K562 (cell line): Measurements from ENCODE around the gene TNFRSF18. TPM values are rescaled to one million over a fixed set of nuclear protein-coding genes. Genes with fewer than 3 reads are reported as not detected.
A peak's percentile ranks its signal among the peaks of the same experiment; 100 is the strongest.

Experiments
- ATAC-seq: fragments of 200-7000 bp; cut with Tn5 transposase; 3 replicates; pipeline ENCODE4 v1.9.1; 2020; ENCODE audit warnings: moderate library complexity
- BruUV-seq: library from RNA; stranded (reverse); fragments of 400-500 nt; replicated peaks from 2 replicates; lab custom pipeline; 2021; lab: Mats Ljungman, UMichigan
- CTCF ChIA-PET: fragments of 300-600 bp; formaldehyde crosslinking; extraction: SDS; loops from one replicate; lab custom pipeline; 2021; ENCODE audit warnings: low intra/inter-chr PET ratio; lab: Yijun Ruan, JAX
- POLR2A ChIA-PET: fragments of 300-600, 350-650 bp; sonication (Branson Sonifier 250); formaldehyde crosslinking; extraction: SDS; loops from one replicate; lab custom pipeline; 2021; ENCODE audit warnings: antibody characterized with exemption, inconsistent platforms; lab: Yijun Ruan, JAX
- DNase-seq, 4 experiments: peaks; one replicate each; pipeline versions ENCODE4 v3.0.0 to v3.0.0-alpha.2; 2011 to 2018; ENCODE audit warnings: low spot score in 3 of 4, mixed read lengths in 3 of 4; ENCODE audit errors: extremely low read depth in 1 of 4
- FAIRE-seq: peaks from 2 replicates; lab custom pipeline; 2011; peaks lifted over from hg19 to GRCh38; lab: Jason Lieb, UNC
- H2AFZ ChIP-seq: 2 replicates; pipeline ENCODE4 v1.6.0; 2011; ENCODE audit warnings: low read depth, low read length, control low read depth, inconsistent platforms
- H3K27ac ChIP-seq: fragments of 200-600 bp; 3 replicates; pipeline ENCODE4 v1.8.0; 2011; ENCODE audit warnings: low read depth, mild to moderate bottlenecking, control low read depth, inconsistent platforms, low read length, moderate library complexity, mixed read lengths; ENCODE audit errors: extremely low read depth
- H3K27me3 ChIP-seq, 2 experiments: fragments of 300-600 bp in 1 of 2; 2 replicates in 1 of 2; 3 replicates in 1 of 2; pipeline versions ENCODE4 v1.6.0 to v1.8.0; 2011; ENCODE audit warnings: inconsistent platforms in 2 of 2, low read length in 2 of 2, mild to moderate bottlenecking in 1 of 2, mixed read lengths in 1 of 2, moderate library complexity in 1 of 2; ENCODE audit not compliant: control insufficient read depth in 2 of 2, insufficient read depth in 2 of 2
- H3K36me3 ChIP-seq: fragments of 300-600 bp; 3 replicates; pipeline ENCODE4 v1.8.0; 2011; ENCODE audit warnings: mild to moderate bottlenecking, low read length, inconsistent platforms; ENCODE audit not compliant: control insufficient read depth, insufficient read depth
- H3K4me1 ChIP-seq, 2 experiments: fragments of 200-600 bp in 1 of 2; replicated peaks in 1 of 2; 2 replicates in 1 of 2; 3 replicates in 1 of 2; pipeline versions ENCODE4 v1.5.1 to v1.8.0; 2011; ENCODE audit warnings: inconsistent platforms in 2 of 2, low read length in 2 of 2, mild to moderate bottlenecking in 1 of 2, mixed read lengths in 1 of 2, moderate library complexity in 1 of 2; ENCODE audit not compliant: control insufficient read depth in 2 of 2, insufficient read depth in 2 of 2
- H3K4me2 ChIP-seq: 2 replicates; pipeline ENCODE4 v1.6.1; 2011; ENCODE audit warnings: low read length, control low read depth, inconsistent platforms, mixed read lengths; ENCODE audit not compliant: insufficient read depth
- H3K4me3 ChIP-seq: fragments of 200-600 bp; sonication (generic), shearing (Covaris generic); 2 replicates; pipeline ENCODE4 v1.5.1; 2016; ENCODE audit warnings: control low read depth, inconsistent platforms
- H3K79me2 ChIP-seq: fragments of 200-600 bp; 3 replicates; pipeline ENCODE4 v1.8.0; 2011; ENCODE audit warnings: low read length, inconsistent platforms; ENCODE audit not compliant: control insufficient read depth, insufficient read depth
- H3K9ac ChIP-seq, 2 experiments: 2 replicates each; pipeline versions ENCODE4 v1.6.0 to v1.6.1; 2011; ENCODE audit warnings: low read depth in 2 of 2, low read length in 2 of 2, control low read depth in 1 of 2, inconsistent platforms in 1 of 2, mild to moderate bottlenecking in 1 of 2, mixed read lengths in 1 of 2; ENCODE audit not compliant: insufficient read depth in 1 of 2
- H3K9me1 ChIP-seq: one replicate; pipeline ENCODE4 v1.6.0; 2011; ENCODE audit warnings: inconsistent platforms, mild to moderate bottlenecking, low read length, moderate library complexity; ENCODE audit not compliant: control insufficient read depth, insufficient read depth
- H3K9me3 ChIP-seq: replicated peaks from 2 replicates; pipeline ENCODE4 v1.5.1; 2011; ENCODE audit warnings: low read depth, low read length, inconsistent platforms; ENCODE audit not compliant: control insufficient read depth, insufficient read depth
- H4K20me1 ChIP-seq: replicated peaks from 2 replicates; pipeline ENCODE4 v1.6.1; 2011; ENCODE audit warnings: low read length, inconsistent platforms, mixed read lengths; ENCODE audit not compliant: control insufficient read depth, insufficient read depth
- ATF3 ChIP-seq, 2 experiments: fragments of 450-650 bp in 1 of 2; sonication (generic) in 1 of 2; formaldehyde crosslinking in 1 of 2; IDR thresholded peaks in 1 of 2; conservative IDR thresholded peaks in 1 of 2; 2 replicates each; pipeline versions ENCODE4 v1.6.1 to v1.8.1; 2016 to 2023; ENCODE audit warnings: mild to moderate bottlenecking in 2 of 2, moderate library complexity in 2 of 2, inconsistent platforms in 1 of 2, missing genetic modification reagents in 1 of 2
- HMGN3 ChIP-seq: IDR thresholded peaks from 2 replicates; pipeline ENCODE4 v1.6.1; 2011; ENCODE audit warnings: borderline replicate concordance, low read depth, mild to moderate bottlenecking, mixed read lengths, low read length; ENCODE audit not compliant: insufficient read length; ENCODE audit errors: extremely low read depth
- HNRNPL ChIP-seq: fragments of 200-400 bp; formaldehyde crosslinking; IDR thresholded peaks from 2 replicates; pipeline ENCODE4 v1.6.1; 2017; ENCODE audit warnings: low read depth, mild to moderate bottlenecking, low read length
- IRF2 ChIP-seq: sonication (generic); formaldehyde crosslinking; IDR thresholded peaks from 2 replicates; pipeline ENCODE4 v1.8.1; 2022; ENCODE audit warnings: mild to moderate bottlenecking, missing genetic modification reagents
- LARP7 ChIP-seq: fragments of 450-650 bp; IDR thresholded peaks from 2 replicates; pipeline ENCODE4 v1.6.1; 2016
- MXD1 ChIP-seq: fragments of 250-450 bp; sonication (Bioruptor Pico); IDR thresholded peaks from 2 replicates; pipeline ENCODE4 v1.8.0; 2021; ENCODE audit warnings: borderline replicate concordance, mild to moderate bottlenecking, moderate library complexity; ENCODE audit not compliant: poor library complexity, severe bottlenecking
- SRSF1 ChIP-seq: fragments of 200-400 bp; formaldehyde crosslinking; IDR thresholded peaks from 2 replicates; pipeline ENCODE4 v1.6.1; 2017; ENCODE audit warnings: mild to moderate bottlenecking, low read depth, low read length, moderate library complexity
- SUPT5H ChIP-seq: fragments of 450-650 bp; IDR thresholded peaks from 2 replicates; pipeline ENCODE4 v1.6.1; 2016
- THRB ChIP-seq: fragments of 450-650 bp; formaldehyde crosslinking; conservative IDR thresholded peaks from 2 replicates; pipeline ENCODE4 v1.4.0; 2022; ENCODE audit warnings: mild to moderate bottlenecking, missing genetic modification characterization
- USF1 ChIP-seq: sonication (generic); formaldehyde crosslinking; IDR thresholded peaks from 2 replicates; pipeline ENCODE4 v1.9.0; 2022; ENCODE audit warnings: mild to moderate bottlenecking, missing genetic modification reagents
- ZBTB12 ChIP-seq: fragments of 250-450 bp; sonication (Bioruptor Pico); IDR thresholded peaks from 2 replicates; pipeline ENCODE4 v1.4.0; 2020
- WGBS: fragments of 100-300 bp; shearing (Covaris generic); methylation state at CpG from one replicate; pipeline ENCODE4 v1.1.6; 2016; ENCODE audit warnings: low coverage, mixed read lengths; ENCODE audit not compliant: insufficient coverage; ENCODE audit errors: missing lambda C conversion rate; 5-methylcytosine and 5-hydroxymethylcytosine counted together
- in situ Hi-C: fragments of 300-500 bp; cut with MboI; formaldehyde crosslinking; loops from 4 replicates; pipeline ENCODE4 v1.15.0; 2018; ENCODE audit warnings: inconsistent platforms, mixed read lengths
- intact Hi-C: fragments of 100-400 bp; cut with micrococcal nuclease; formaldehyde crosslinking; loops from 2 replicates; pipeline ENCODE4 v1.14.2; 2022
- polyA plus RNA-seq, 8 experiments: library from polyadenylated mRNA; depleted of rRNA in 4 of 8; stranded (reverse) in 5 of 8; unstranded in 3 of 8; fragments of >200 nt; fragmentation: Nextera tagmentation in 2 of 8; fragmentation: Illumina TruSeq in 1 of 8; extraction: Ambion mirVana in 2 of 8; extraction: Trizol in 1 of 8; gene quantifications; 2 replicates each; pipeline versions ENCODE4 v1.2.1 to v1.2.3, GENCODE V29; 2011 to 2014; ENCODE audit warnings: inconsistent platforms in 1 of 8, missing spikeins in 1 of 8
- total RNA-seq, 7 experiments: library from RNA; depleted of rRNA in 6 of 7; stranded (reverse); fragments of >200 nt in 6 of 7; fragmentation: Illumina TruSeq in 2 of 7; extraction: Trizol in 2 of 7; gene quantifications; 2 replicates each; pipeline versions ENCODE4 v1.2.1 to v1.2.3, GENCODE V29; 2011 to 2021; ENCODE audit warnings: low replicate concordance in 1 of 7

The TNFRSF18 gene
- total and polyA plus RNA-seq, 9 of the 15 experiments (the other 6 are each of a cell fraction or from before 2014, with no cell fraction given): 0.24 to 0.27 TPM; not detected in 7

- in situ Hi-C loops (no loop called here), intact Hi-C loops (no loop called here)
- no peak overlapping the region for H3K27ac ChIP-seq
- FAIRE-seq (no peak), ATAC-seq (no peak), DNase-seq (no peak)
- TF ChIP-seq IRF2 (CRISPR knock-in tag) (no peak), MXD1 (CRISPR knock-in tag) (no peak), SUPT5H (no peak), ZBTB12 (CRISPR knock-in tag) (no peak), SRSF1 (no peak), USF1 (no peak), LARP7 (no peak), THRB (CRISPR knock-in tag) (no peak), HMGN3 (peak; percentile 14), HNRNPL (0 out of 2 replicates have a peak, but pooled peaks have one; percentile 18), ATF3 (IDR thresholded peaks at IDR 0.05) (no peak), ATF3 (CRISPR knock-in tag; conservative IDR thresholded peaks at IDR 0.05) (no peak)
- H4K20me1 ChIP-seq: no peaks in the 10 kb centered on the region
- BruUV-seq: no TSS peak
- POLR2A ChIA-PET: interaction anchor here (0.5 to 1.0 kb wide), 2 partner anchors 27 to 81 kb away, joined by 3 to 4 read pairs; no protein-coding TSS in a partner anchor
- CTCF ChIA-PET: no interaction called here
- no peak overlapping the region; a peak in 1 of 4 replicates for H3K9ac ChIP-seq
- peaks cover 10 to 73% of the 10 kb centered on the region in 2 experiments for H3K4me1 ChIP-seq
- no peak overlapping the region for H3K4me2 ChIP-seq
- no peaks in the 10 kb centered on the region for H3K9me3 ChIP-seq
- no peaks in the 10 kb centered on the region for H3K79me2 ChIP-seq
- 48% methylated on average over 33 of the region's 39 CpGs for WGBS
- no peak overlapping the region for H3K4me3 ChIP-seq
- H3K9me1 ChIP-seq: no peaks in the 10 kb centered on the region
- no peaks in the 10 kb centered on the region for H3K36me3 ChIP-seq
- H3K27me3 ChIP-seq: peaks cover 14 to 31% of the 10 kb centered on the region in 2 experiments; a peak in 4 of 5 replicates
- H2AFZ ChIP-seq: no peak overlapping the region
These were observed 23.7 kb downstream of the TNFRSF18 start for GRCh38 chr1:1182491-1183220.
